Spleen (tissue), 7 donors: ENCODE data around the gene HOXB6.

ENCODE experiments used
- POLR2A ChIP-seq, 3 donors: fragments of 450-650 bp; IDR thresholded peaks; one replicate each; pipeline ENCODE4 v1.5.1; 2017; ENCODE audit warnings: antibody characterized with exemption in 3 of 3, mild to moderate bottlenecking in 1 of 3
- TF ChIP-seq, protein P1 (sequence below), 11 experiments: fragments of 200-600 bp in 7 of 11; fragments of 450-650 bp in 4 of 11; sonication (generic) in 4 of 11; IDR thresholded peaks in 8 of 11; conservative IDR thresholded peaks in 3 of 11; 1 replicate in 7 of 11; 2 replicates in 4 of 11; pipeline versions ENCODE4 v1.4.0 to v1.8.0; 2016 to 2021; ENCODE audit warnings: antibody characterized with exemption in 11 of 11, inconsistent platforms in 4 of 11, mild to moderate bottlenecking in 1 of 11
- donor health status: DM: no; HTN: no; CAD: no; lungs with moderate emphysema.
- donor health status: DM: no; HTN: no; CAD: no.
- donor health status: DM: no; HTN: no; CAD: no.

DNA sequence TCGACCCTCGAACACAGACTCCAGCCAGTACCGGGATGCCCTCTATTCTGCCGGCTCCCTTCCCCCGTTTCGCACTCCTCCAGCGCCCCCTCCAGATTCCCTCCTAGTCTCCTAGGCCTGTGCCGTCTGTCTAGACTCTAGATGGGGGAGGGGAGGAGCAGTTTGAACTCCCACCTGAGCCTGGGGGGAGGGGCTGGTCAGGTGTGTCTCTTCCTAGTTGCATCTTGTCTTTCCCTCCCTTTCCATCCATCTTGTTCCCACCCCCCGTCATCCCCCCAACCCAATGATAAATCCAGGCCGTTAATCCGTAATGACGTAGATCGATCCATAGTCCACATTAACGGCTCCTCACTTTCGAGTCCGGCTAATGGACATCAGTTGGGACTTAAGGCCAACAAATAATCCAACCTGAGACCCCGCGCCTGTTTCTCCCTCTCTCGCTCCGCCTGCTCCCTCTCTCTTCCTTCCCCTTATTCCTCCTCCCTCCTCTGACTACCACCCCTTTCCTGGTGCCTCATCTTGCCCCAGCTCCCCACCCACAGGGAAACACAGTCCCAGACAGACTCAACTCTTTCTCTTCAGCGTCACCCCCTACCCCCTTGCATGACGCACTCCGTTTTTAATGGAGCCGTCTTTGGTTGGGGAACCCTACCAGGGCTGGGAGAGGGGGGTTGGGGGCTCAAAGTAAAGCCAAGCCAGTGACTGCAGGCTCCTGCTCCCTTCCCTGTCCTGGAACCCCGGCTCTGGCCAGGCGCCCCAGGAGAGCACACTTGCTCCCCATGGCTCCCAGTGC, 7.9 kb downstream of the HOXB6 start:
- TF ChIP-seq, protein P1, sequence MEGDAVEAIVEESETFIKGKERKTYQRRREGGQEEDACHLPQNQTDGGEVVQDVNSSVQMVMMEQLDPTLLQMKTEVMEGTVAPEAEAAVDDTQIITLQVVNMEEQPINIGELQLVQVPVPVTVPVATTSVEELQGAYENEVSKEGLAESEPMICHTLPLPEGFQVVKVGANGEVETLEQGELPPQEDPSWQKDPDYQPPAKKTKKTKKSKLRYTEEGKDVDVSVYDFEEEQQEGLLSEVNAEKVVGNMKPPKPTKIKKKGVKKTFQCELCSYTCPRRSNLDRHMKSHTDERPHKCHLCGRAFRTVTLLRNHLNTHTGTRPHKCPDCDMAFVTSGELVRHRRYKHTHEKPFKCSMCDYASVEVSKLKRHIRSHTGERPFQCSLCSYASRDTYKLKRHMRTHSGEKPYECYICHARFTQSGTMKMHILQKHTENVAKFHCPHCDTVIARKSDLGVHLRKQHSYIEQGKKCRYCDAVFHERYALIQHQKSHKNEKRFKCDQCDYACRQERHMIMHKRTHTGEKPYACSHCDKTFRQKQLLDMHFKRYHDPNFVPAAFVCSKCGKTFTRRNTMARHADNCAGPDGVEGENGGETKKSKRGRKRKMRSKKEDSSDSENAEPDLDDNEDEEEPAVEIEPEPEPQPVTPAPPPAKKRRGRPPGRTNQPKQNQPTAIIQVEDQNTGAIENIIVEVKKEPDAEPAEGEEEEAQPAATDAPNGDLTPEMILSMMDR (IDR thresholded peaks at IDR 0.05 in 8 of 11, conservative IDR thresholded peaks at IDR 0.05 in 3 of 11) = no peak
- TF ChIP-seq POLR2A (IDR thresholded peaks at IDR 0.05) = no peak
